RWPE2 (cell line): ENCODE measurements around the gene SYT2.
"Not testable (repeated sequence)": the region's sequence is repeated elsewhere in the genome, so short reads cannot be mapped to it uniquely, and the experiment has no call there.

Experiments
- ATAC-seq: fragments of 200-7000 bp; cut with Tn5 transposase; 3 replicates; pipeline ENCODE4 v1.9.1; 2021; ENCODE audit warnings: low read depth
- DNase-seq: peaks from one replicate; pipeline ENCODE4 v3.0.0-alpha.2; 2020; ENCODE audit warnings: low spot score
- H3K27ac ChIP-seq: fragments of 450-650 bp; 2 replicates; pipeline ENCODE4 v1.5.1; 2017; ENCODE audit warnings: mild to moderate bottlenecking; ENCODE audit not compliant: poor library complexity, severe bottlenecking
- H3K27me3 ChIP-seq: fragments of 250-450 bp; sonication (Bioruptor Pico); 2 replicates; pipeline ENCODE4 v1.5.1; 2021; ENCODE audit warnings: mild to moderate bottlenecking, moderate library complexity; ENCODE audit not compliant: insufficient read depth, poor library complexity, severe bottlenecking
- H3K36me3 ChIP-seq: fragments of 250-450 bp; sonication (Bioruptor Pico); 2 replicates; pipeline ENCODE4 v1.5.1; 2020; ENCODE audit warnings: low read depth, mild to moderate bottlenecking, moderate library complexity
- H3K4me1 ChIP-seq: fragments of 250-450 bp; sonication (Bioruptor Pico); 2 replicates; pipeline ENCODE4 v1.5.1; 2021; ENCODE audit warnings: mild to moderate bottlenecking, moderate library complexity; ENCODE audit not compliant: insufficient read depth, poor library complexity, severe bottlenecking
- H3K4me3 ChIP-seq: fragments of 250-450 bp; sonication (Bioruptor Pico); 2 replicates; pipeline ENCODE4 v1.5.1; 2021; ENCODE audit warnings: mild to moderate bottlenecking, moderate library complexity; ENCODE audit not compliant: severe bottlenecking
- H3K9me3 ChIP-seq: fragments of 250-450 bp; sonication (Bioruptor Pico); 2 replicates; pipeline ENCODE4 v1.5.1; 2021; ENCODE audit warnings: mild to moderate bottlenecking, moderate library complexity; ENCODE audit not compliant: severe bottlenecking

SYT2 gene

GRCh38 chr1:202544766-202545449, 165.3 kb downstream of the SYT2 start:
- H3K9me3 ChIP-seq, H3K4me3 ChIP-seq, H3K36me3 ChIP-seq, H3K27me3 ChIP-seq, H3K4me1 ChIP-seq, DNase-seq, ATAC-seq, H3K27ac ChIP-seq: not testable (repeated sequence)

GRCh38 chr1:202543537-202543936, 166.7 kb downstream of the SYT2 start:
- not testable (repeated sequence) for H3K36me3 ChIP-seq, H3K27me3 ChIP-seq, DNase-seq, H3K27ac ChIP-seq, H3K4me3 ChIP-seq, H3K9me3 ChIP-seq
- peaks cover 18% of the 10 kb centered on the region for H3K4me1 ChIP-seq
- peak; percentile 43; the same call in 1 of the 3 replicates for ATAC-seq

DNA sequence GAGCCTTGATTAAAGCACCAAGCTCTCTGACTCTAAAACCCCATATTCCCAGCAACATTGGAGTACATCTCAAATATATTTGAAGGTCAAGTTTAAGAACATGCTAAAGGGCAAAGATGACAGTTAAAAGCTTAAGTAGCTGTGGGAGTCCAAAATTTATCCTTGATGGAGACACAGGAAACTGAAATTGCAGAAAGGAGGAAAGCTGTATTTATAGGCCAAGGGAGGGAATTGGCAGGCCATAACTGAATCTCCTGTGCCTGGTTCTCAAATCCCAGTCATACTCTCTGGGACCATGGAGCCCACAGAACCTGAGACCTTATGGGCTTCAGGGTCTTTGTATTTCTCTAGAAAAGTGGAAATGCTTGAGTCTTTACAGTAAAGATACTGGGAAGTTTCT, 167.8 kb downstream of the SYT2 start:
- H3K27me3 ChIP-seq, H3K27ac ChIP-seq, DNase-seq, ATAC-seq, H3K4me3 ChIP-seq, H3K9me3 ChIP-seq, H3K36me3 ChIP-seq: not testable (repeated sequence)
- H3K4me1 ChIP-seq, result peaks cover 20% of the 10 kb centered on the region

- not testable (repeated sequence) for H3K27me3 ChIP-seq, H3K27ac ChIP-seq, H3K4me3 ChIP-seq, H3K36me3 ChIP-seq, DNase-seq, H3K9me3 ChIP-seq, ATAC-seq
- H3K4me1 ChIP-seq, result peaks cover 20% of the 10 kb centered on the region
These were observed 169.4 kb downstream of the SYT2 start for GRCh38 chr1:202540858-202541257.
